Measurements from ENCODE around the gene KCNJ12.
"Not testable (repeated sequence)": the region's sequence is repeated elsewhere in the genome, so short reads cannot be mapped to it uniquely, and the experiment has no call there.

KCNJ12 gene

GRCh38 chr17:21422311-21423189, 46.4 kb downstream of the KCNJ12 start:
- H3K79me1 ChIP-seq (replicated peaks; ENCODE audit: low read length, poor library complexity, severe bottlenecking); H2AK5ac ChIP-seq (ENCODE audit: low read length, severe bottlenecking): not testable (repeated sequence)

GRCh38 chr17:21423190-21423493, 47.0 kb downstream of the KCNJ12 start:
- WGBS = 57% methylated on average over 9 of the region's 9 CpGs
- not testable (repeated sequence) for H3K18ac ChIP-seq (ENCODE audit: low read depth in 1 of 2, low read length in 2 of 2); H2BK12ac ChIP-seq (ENCODE audit: low read length in 2 of 2)

More at GRCh38 chr17:21422311-21423189, 46.4 kb downstream of the KCNJ12 start:
- not testable (repeated sequence) for H2BK120ac ChIP-seq (ENCODE audit: low read depth, low read length); H3K23ac ChIP-seq (ENCODE audit: low read length in 2 of 2); DNase-seq; H3K4me1 ChIP-seq (ENCODE audit: control insufficient read depth, insufficient read depth, low read depth, low read length); H2BK12ac ChIP-seq (ENCODE audit: low read length in 2 of 2); H3K14ac ChIP-seq (ENCODE audit: low read length in 2 of 2); H3K4me2 ChIP-seq (ENCODE audit: low read length, poor library complexity, severe bottlenecking); H3K9me3 ChIP-seq (ENCODE audit: control insufficient read depth, low read length); H2BK5ac ChIP-seq (ENCODE audit: low read depth, low read length, poor library complexity, severe bottlenecking); H3K36me3 ChIP-seq (ENCODE audit: control insufficient read depth in 1 of 2, insufficient read depth in 2 of 2, low read depth in 1 of 2, low read length in 2 of 2); H4K8ac ChIP-seq (ENCODE audit: low read length); H3K9ac ChIP-seq (ENCODE audit: low read length); H3K4ac ChIP-seq (ENCODE audit: low read depth in 1 of 2, low read length in 2 of 2); H2AFZ ChIP-seq (ENCODE audit: low read depth, low read length); H2BK15ac ChIP-seq (ENCODE audit: low read depth, poor library complexity, severe bottlenecking); H3K18ac ChIP-seq (ENCODE audit: low read depth in 1 of 2, low read length in 2 of 2); H3K4me3 ChIP-seq (ENCODE audit: insufficient read depth in 1 of 2, low read depth in 1 of 2, low read length in 2 of 2); H3K27ac ChIP-seq (ENCODE audit: low read length, poor library complexity, severe bottlenecking)
- 93% methylated on average over 7 of the region's 14 CpGs for WGBS
- Histone ChIP-seq H3K27me3 (ENCODE audit: control insufficient read depth in 1 of 2, insufficient read depth in 1 of 2, low read length in 2 of 2) (peaks cover 0 to 16% of the 10 kb centered on the region in 2 experiments), H4K91ac (ENCODE audit: low read length) (peak overlapping the region; percentile 50)

GRCh38 chr17:21424697-21425096, 48.5 kb downstream of the KCNJ12 start:
- H2AK5ac ChIP-seq (ENCODE audit: low read length, severe bottlenecking); H3K18ac ChIP-seq (ENCODE audit: low read depth in 1 of 2, low read length in 2 of 2); H3K9ac ChIP-seq (ENCODE audit: low read length); DNase-seq; H3K14ac ChIP-seq (ENCODE audit: low read length in 2 of 2); H3K4me3 ChIP-seq (ENCODE audit: insufficient read depth in 1 of 2, low read depth in 1 of 2, low read length in 2 of 2); H3K27ac ChIP-seq (ENCODE audit: low read length, poor library complexity, severe bottlenecking); H3K36me3 ChIP-seq (ENCODE audit: control insufficient read depth in 1 of 2, insufficient read depth in 2 of 2, low read depth in 1 of 2, low read length in 2 of 2); H4K8ac ChIP-seq (ENCODE audit: low read length); H3K4me1 ChIP-seq (ENCODE audit: control insufficient read depth, insufficient read depth, low read depth, low read length); H3K27me3 ChIP-seq (ENCODE audit: control insufficient read depth in 1 of 2, insufficient read depth in 1 of 2, low read length in 2 of 2); H4K91ac ChIP-seq (ENCODE audit: low read length); H2BK120ac ChIP-seq (ENCODE audit: low read depth, low read length); H3K23ac ChIP-seq (ENCODE audit: low read length in 2 of 2); H2BK12ac ChIP-seq (ENCODE audit: low read length in 2 of 2); H3K4ac ChIP-seq (ENCODE audit: low read depth in 1 of 2, low read length in 2 of 2); H2BK15ac ChIP-seq (ENCODE audit: low read depth, poor library complexity, severe bottlenecking); H3K9me3 ChIP-seq (ENCODE audit: control insufficient read depth, low read length); H3K79me1 ChIP-seq (replicated peaks; ENCODE audit: low read length, poor library complexity, severe bottlenecking); H2AFZ ChIP-seq (ENCODE audit: low read depth, low read length); H2BK5ac ChIP-seq (ENCODE audit: low read depth, low read length, poor library complexity, severe bottlenecking); H3K4me2 ChIP-seq (ENCODE audit: low read length, poor library complexity, severe bottlenecking): not testable (repeated sequence)
- WGBS = 90% methylated on average over 7 of the region's 7 CpGs

More at GRCh38 chr17:21423190-21423493, 47.0 kb downstream of the KCNJ12 start:
- not testable (repeated sequence) for H3K14ac ChIP-seq (ENCODE audit: low read length in 2 of 2); H3K4me2 ChIP-seq (ENCODE audit: low read length, poor library complexity, severe bottlenecking); H2BK120ac ChIP-seq (ENCODE audit: low read depth, low read length); H3K9ac ChIP-seq (ENCODE audit: low read length); H3K9me3 ChIP-seq (ENCODE audit: control insufficient read depth, low read length); H3K27ac ChIP-seq (ENCODE audit: low read length, poor library complexity, severe bottlenecking); H2AK5ac ChIP-seq (ENCODE audit: low read length, severe bottlenecking); H3K79me1 ChIP-seq (replicated peaks; ENCODE audit: low read length, poor library complexity, severe bottlenecking); H3K4me3 ChIP-seq (ENCODE audit: insufficient read depth in 1 of 2, low read depth in 1 of 2, low read length in 2 of 2); H2AFZ ChIP-seq (ENCODE audit: low read depth, low read length); H3K4ac ChIP-seq (ENCODE audit: low read depth in 1 of 2, low read length in 2 of 2); H4K91ac ChIP-seq (ENCODE audit: low read length); H3K4me1 ChIP-seq (ENCODE audit: control insufficient read depth, insufficient read depth, low read depth, low read length); H2BK5ac ChIP-seq (ENCODE audit: low read depth, low read length, poor library complexity, severe bottlenecking); H2BK15ac ChIP-seq (ENCODE audit: low read depth, poor library complexity, severe bottlenecking); H3K23ac ChIP-seq (ENCODE audit: low read length in 2 of 2); DNase-seq; H4K8ac ChIP-seq (ENCODE audit: low read length); H3K36me3 ChIP-seq (ENCODE audit: control insufficient read depth in 1 of 2, insufficient read depth in 2 of 2, low read depth in 1 of 2, low read length in 2 of 2)
- peaks cover 0 to 16% of the 10 kb centered on the region in 2 experiments for H3K27me3 ChIP-seq (ENCODE audit: control insufficient read depth in 1 of 2, insufficient read depth in 1 of 2, low read length in 2 of 2)

- Histone ChIP-seq H2BK120ac (ENCODE audit: low read depth, low read length) (no peak overlapping the region), H3K36me3 (ENCODE audit: control insufficient read depth in 1 of 2, insufficient read depth in 2 of 2, low read depth in 1 of 2, low read length in 2 of 2) (no peaks in the 10 kb centered on the region), H2BK15ac (ENCODE audit: low read depth, poor library complexity, severe bottlenecking) (no peak overlapping the region), H3K27me3 (ENCODE audit: control insufficient read depth in 1 of 2, insufficient read depth in 1 of 2, low read length in 2 of 2) (peaks cover 0 to 3% of the 10 kb centered on the region in 2 experiments), H3K9ac (ENCODE audit: low read length) (no peak overlapping the region), H3K27ac (ENCODE audit: low read length, poor library complexity, severe bottlenecking) (no peak overlapping the region), H3K4me1 (ENCODE audit: control insufficient read depth, insufficient read depth, low read depth, low read length) (no peaks in the 10 kb centered on the region), H3K79me1 (replicated peaks; ENCODE audit: low read length, poor library complexity, severe bottlenecking) (no peaks in the 10 kb centered on the region), H3K4me3 (ENCODE audit: insufficient read depth in 1 of 2, low read depth in 1 of 2, low read length in 2 of 2) (no peak overlapping the region), H3K4ac (ENCODE audit: low read depth in 1 of 2, low read length in 2 of 2) (no peak overlapping the region), H2BK5ac (ENCODE audit: low read depth, low read length, poor library complexity, severe bottlenecking) (no peak overlapping the region), H2AFZ (ENCODE audit: low read depth, low read length) (no peak overlapping the region), H3K4me2 (ENCODE audit: low read length, poor library complexity, severe bottlenecking) (no peak overlapping the region), H4K91ac (ENCODE audit: low read length) (no peak overlapping the region), H3K23ac (ENCODE audit: low read length in 2 of 2) (no peak overlapping the region), H4K8ac (ENCODE audit: low read length) (no peak overlapping the region), H3K18ac (ENCODE audit: low read depth in 1 of 2, low read length in 2 of 2) (no peak overlapping the region), H3K9me3 (ENCODE audit: control insufficient read depth, low read length) (no peaks in the 10 kb centered on the region), H2BK12ac (ENCODE audit: low read length in 2 of 2) (no peak overlapping the region), H3K14ac (ENCODE audit: low read length in 2 of 2) (no peak overlapping the region), H2AK5ac (ENCODE audit: low read length, severe bottlenecking) (no peak overlapping the region)
- 83% methylated on average over 9 of the region's 10 CpGs for WGBS
- DNase-seq = no peak
These were observed 49.2 kb downstream of the KCNJ12 start for GRCh38 chr17:21425321-21425720.

All from mesenchymal stem cell (in vitro differentiated cells and primary cell).